Esophagus mucosa (tissue), 1 donor: Measurements from ENCODE around the gene ABCA4. TPM values are rescaled to one million over a fixed set of nuclear protein-coding genes. Genes with fewer than 3 reads are reported as not detected.
A peak's percentile ranks its signal among the peaks of the same experiment; 100 is the strongest.
"Not testable (repeated sequence)": the region's sequence is repeated elsewhere in the genome, so short reads cannot be mapped to it uniquely, and the experiment has no call there.

Experiments used
- ATAC-seq: fragments of 200-7000 bp; cut with Tn5 transposase; one replicate; pipeline ENCODE4 v1.9.1; 2020
- total RNA-seq: library from RNA; stranded (reverse); gene quantifications from one replicate; pipeline ENCODE4 v1.2.4, GENCODE V29; 2023
- donor health status: DM: yes; HTN: yes; CAD: no.

ABCA4 gene
- total RNA-seq, 1 donor from 2014 or later = 0.08 TPM

DNA sequence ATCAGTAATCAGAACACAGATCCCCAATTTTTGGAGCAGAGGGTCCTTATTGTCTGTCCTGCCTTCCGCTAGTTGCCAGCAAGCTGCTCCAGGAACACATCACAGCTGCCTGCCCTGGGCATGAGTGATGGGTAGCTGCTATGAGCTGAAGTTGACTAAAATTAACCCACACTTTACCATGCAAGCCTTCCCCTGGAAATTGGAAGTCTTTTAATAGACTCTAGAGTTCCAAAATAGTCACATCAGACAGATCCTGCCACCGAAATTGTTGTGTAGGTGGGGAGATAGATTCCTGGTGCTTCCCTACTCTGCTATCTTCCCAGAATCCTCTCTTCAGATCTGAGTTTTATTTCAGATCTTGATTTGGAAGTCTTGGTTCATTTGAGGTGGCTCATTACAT is 148.6 kb downstream of the ABCA4 start:
- no peak for ATAC-seq

DNA sequence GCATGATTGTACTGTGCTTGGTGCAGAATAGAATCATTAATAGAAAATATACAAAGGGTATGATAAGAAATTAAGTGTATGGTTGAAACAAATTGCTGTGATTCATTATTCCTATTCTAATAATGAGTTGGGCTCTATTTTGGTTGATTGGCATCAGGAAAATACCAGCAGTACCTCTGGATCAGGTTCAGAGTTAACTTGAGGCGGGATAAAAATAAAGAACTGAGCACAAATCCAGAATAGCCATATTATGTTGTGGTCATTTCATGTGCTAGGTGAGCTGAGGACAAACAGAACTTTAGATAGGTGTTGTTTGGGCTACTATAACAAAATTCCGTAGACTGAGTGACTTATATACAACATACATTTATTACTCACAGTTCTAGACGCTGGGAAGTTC is 151.1 kb downstream of the ABCA4 start:
- ATAC-seq = no peak

DNA sequence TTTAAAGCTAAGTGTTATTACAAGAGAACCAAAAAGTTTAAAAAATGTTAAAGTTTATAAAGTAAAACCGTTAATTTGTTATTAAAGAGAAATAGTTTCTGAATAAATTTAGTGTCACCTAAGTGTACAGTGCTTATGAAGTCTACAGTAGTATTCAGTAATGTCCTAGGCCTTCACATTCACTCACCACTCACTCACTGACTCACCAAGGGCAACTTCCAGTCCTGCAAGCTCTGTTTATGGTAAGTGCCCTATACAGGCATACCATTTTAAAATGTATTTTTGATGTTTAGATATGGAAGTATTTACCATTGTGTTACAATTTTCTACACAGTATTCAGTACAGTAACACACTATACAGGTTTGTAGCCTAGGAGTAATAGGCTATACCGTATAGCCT is 151.6 kb downstream of the ABCA4 start:
- no peak for ATAC-seq

DNA sequence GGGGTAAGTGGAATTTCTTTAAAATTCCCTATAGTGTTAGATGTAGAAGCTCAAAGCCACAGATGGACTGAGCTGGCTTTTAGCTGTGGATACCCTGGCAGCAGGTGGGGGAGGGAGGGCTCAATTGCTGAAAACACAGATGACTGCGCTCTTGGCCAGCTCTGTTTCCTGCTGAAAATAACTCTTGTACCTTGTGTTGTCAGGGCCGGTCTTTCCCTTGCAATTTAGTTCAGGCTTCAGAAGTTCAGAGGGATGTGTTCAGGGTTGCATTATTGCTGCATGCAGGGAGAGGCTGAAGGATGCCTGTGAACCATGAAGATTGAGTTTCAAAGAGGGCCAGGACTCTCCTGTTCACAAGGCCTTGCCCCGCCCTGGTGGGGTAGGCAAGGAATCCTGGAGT is 153.6 kb downstream of the ABCA4 start:
- ATAC-seq = no peak

DNA sequence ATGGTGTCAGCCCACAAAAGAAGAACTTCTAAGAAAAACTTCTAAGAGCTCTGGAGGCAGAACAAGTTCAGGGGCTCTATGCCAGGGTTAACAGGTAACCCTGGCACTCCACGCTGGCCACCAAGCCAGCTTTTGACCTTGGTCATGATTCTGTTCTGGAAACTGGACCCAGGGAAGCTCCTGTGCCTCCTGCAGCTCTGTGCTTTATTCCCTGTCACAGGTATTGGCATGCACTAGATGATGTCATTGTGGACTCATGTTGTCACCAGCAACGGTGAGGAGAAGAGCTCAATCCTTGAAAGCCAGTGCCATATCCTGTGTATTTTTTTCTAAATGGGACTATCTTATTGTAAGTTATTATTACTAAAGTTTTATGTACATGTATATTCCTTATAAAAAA is 155.1 kb downstream of the ABCA4 start:
- ATAC-seq = no peak

DNA sequence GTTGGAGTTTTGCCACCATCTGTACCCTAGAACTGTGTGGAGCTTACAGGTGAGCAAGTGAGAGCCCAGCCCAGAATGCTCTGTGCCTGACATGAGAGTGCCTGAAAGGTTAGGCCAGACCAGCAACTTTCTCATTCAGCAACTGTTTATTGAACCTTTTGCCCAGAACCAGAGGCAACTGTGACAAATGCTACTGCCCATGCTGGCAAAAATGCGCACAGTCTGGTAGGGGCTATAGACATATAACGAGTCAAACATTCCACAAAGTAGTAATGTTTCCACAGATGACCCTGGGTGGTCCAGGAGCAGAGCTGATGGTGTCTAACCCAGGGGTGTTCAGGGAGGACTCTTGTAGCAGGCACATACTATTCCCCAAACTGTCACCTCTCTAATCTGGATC is 155.7 kb downstream of the ABCA4 start:
- ATAC-seq = peak; percentile 26

DNA sequence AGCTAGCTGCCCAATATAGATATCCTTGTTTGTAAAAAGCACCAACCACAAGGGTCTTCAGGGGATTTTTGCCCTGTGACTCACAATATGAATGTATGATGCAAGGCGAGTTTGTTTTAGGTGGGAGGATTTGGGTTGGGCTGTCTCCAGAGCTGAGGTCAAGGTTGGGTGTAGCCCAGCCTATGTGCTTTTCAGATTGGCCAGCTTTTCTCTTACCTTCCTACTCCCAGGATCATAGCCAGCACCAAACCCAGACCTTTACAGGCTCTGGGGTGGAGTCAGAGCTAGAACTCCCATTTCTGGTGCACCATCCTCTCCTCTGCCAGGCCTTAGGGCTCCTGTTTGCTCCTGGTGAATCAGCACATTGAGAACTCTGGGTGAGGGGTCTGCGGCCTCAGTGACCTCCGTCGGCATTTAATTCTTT is 156.2 kb downstream of the ABCA4 start:
- ATAC-seq = peak; percentile 92

DNA sequence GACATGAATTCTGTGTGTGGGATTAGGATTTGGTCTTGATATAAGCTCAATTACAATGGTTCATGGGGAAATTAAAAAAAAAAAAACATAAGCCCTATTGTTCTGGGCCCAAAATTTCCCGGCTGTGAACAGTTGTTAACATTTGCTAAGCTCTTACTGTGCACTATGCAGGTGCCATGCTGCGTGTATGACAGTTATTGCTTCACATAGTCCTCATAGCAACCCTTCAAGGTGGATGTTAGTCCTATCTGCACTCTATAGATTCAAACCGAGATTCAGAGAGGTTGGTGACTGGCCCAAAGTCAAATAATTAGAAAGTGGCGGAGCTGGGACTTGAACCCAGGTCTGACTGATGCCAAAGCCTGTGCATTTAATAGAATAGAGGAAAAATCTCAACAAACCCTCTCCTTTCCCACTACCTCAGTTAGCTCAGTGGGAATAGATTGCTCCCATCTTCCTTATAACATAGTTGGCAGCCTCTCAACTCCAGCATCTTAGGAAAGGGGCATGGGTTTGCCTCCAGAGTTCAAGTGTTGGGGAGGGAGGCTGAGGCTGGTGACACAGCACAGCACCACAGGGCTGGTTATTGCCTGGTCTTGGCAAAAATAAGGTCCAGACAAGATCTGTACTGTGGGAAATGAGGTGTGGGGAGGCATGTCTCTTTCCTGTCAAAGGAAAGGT is 156.7 kb downstream of the ABCA4 start:
- peak; percentile 55 for ATAC-seq

DNA sequence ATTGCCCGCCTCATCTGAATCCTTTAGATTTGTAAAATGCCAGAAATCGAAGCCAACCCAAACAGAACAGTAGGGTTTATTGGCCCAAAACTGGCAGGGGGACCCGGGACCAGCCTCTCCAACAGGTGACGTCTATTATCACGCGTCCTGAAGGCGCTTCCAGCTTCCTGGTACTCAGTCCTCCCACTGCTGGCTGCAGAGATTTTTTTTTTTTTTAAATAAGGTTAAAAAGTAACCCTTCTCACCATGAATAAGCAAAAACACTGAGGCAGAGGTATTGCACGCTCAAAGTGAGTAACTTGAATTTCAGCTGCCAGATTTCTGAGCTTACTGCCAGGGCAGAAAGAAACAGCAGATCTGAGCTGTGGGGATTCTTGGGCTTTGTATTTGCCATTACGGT is 157.4 kb downstream of the ABCA4 start:
- ATAC-seq = no peak

DNA sequence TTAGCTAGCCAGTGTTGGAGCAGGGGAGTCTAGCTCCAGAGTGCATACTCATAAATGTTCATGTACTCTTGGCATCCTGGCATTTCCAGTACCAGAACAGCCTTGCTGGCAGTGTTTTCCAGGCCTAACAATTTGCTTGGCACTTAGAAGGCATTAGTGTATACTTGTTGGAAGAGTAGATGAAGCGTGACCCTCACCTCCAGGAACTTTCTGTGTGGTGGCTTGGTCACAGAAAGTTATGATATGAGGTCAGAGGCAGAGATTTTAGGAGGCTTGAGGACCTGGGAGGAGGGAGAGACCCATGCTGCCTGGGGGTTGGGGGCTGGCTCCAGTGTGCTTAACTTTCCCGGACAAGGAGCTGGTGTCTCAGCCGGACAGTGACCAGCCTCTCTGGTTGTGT is 159.0 kb downstream of the ABCA4 start:
- no peak for ATAC-seq

DNA sequence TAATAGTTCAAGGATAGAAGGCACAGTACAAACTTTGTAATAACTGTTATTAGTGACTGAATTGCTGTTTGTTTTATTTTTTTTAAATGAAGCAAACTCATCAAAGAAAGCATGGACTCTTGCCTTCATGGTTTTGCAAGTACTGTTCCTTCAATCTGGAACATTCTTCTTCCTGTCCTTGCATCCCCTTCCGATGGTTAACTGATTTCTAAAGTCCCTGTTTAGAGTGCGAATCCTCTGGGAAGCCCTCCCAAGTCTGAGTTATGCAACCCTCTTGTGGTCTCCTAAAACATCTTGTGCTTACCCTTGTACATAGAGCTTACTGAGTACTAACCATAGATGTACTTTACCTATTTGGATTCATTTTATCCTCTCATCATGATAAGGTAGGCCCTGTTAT is 159.5 kb downstream of the ABCA4 start:
- no peak for ATAC-seq

DNA sequence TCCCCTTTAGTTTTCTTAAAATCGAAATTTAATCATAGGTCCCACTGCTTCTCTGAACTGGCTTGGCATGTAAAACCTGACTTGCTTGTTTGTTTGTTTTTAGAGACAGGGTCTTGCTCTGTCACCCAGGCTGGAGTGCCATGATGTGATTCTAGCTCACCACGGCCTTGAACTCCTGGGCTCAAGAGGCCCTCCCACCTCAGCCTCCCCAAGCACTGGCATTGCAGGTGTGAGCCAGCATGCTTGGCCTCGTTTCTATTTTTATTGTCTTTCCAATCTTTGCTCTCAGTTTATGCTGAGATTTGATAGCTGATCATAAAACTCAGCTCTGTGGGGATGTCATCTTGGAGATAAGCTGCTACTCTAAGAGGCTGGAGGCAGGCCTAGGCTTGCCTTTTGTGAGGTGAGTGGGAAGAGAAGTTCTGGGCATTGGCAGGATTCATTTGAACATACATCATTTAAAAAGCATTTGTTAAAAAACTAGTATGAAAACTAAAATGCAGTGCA is 160.3 kb downstream of the ABCA4 start:
- no peak for ATAC-seq

DNA sequence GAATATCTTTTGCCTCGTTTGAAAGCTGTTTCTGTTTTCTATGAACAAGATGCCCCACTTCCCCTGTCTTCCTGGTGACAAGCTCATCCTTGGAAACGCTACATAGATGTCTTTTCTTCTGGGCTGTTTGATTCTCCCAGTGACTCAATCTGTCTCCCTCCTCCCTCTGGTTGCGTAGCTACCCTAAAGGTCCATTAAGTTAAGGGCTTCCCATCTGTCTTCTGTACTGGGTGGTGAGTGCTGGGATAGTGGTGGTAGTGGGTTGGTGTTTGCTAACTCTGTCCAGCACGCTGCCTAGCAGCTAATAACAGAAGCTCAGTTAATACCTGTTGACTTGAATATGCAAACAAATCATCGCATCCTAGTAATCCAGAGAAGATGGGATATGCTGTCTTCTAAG is 161.5 kb downstream of the ABCA4 start:
- no peak for ATAC-seq

DNA sequence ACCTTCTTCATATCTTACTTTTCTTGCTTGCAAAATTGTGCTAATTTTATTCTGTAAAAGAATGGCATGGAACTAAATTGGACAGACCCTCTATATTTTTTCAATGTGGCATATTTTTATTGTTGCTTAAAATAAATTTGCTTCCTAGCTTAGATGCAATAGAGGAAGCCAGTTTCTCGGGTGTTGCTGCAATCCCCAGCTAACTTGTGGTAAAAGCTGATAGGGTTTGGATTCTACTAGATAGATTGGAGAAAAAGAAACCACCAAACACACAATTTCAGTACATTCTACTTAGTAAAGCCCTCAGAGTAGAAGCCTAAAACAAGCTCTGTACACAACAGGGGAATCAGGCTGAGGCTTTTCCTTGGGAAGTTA is 162.2 kb downstream of the ABCA4 start:
- ATAC-seq = no peak

DNA sequence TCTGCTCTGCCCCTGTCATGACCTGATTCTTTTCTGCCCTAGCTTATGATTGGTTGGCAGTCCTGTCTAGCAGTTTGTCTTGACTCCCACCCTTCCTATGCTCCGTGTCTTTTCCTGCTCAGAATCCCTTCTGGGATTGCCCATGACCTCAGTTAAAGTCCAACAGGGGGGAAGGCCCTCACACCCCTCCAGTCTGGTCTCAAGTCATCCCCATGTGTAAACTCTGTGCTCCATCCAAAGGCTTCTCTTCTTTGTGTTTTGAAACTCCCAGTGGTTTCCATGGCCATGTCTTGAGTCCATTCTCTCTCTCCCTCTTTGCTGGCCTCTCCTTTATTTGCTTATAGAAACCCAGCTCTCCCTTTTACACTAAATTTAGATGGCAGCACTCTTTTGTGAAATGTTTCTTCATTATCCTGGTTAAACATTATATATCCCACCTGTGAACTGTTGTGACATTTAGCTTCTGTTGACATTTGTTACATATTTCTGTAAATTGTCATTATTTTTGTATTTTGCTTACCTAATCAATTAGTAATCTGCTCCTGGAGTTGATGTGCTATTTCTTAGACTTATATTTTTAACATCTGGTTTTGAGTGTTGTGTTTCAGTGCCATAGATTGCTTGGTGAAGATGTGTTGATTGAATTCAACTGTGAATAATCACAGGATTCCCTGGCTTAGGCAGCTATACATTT is 162.8 kb downstream of the ABCA4 start:
- no peak for ATAC-seq

DNA sequence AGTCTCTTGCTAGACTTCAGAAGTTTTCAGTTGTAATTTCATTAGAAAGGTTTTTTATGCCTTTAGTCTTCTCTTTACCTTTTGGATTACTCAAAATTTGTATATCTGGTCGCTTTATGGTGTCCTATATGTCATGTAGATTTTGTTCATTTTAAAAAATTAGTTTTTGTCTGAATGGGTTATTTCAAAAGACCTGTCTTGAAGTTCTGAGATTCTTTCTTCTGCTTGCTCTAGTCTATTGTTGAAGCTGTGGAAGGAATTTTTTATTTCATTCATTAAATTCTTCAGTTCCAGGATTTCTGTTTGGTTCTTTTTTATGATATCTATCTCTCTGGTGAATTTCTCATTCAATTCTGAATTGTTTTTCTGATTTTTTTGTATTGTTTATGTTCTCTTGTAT is 165.2 kb downstream of the ABCA4 start:
- no peak for ATAC-seq

DNA sequence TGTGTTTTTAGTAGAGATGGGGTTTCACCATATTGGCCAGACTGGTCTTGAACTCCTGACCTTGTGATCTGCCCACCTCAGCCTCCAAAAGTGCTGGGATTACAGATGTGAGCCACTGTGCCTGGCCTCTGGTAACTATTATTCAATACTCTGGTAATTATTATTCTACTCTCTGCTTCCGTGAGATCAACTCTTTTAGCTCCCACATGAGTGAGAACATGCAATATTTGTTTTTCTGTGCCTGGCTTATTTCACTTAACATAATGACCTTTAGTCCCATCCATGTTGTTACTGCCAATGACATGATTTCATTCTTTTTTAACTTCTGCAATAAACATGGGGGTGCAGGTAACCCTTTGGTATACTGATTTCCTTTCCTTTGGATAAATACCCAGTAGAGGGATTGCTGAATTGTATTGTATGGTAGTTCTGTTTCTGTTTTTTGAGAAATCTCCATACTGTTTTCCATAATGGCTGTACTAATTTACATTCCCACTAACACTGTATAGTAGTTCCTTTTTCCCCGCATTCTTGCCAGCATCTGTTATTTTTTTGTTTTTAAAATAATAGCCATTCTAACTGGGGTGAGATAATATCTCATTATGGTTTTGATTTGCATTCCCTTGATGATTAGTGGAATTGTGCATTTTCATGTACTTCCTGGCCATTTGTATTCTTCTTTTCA is 173.8 kb downstream of the ABCA4 start:
- ATAC-seq = not testable (repeated sequence)

Other genes starting within 250 kb of the ABCA4 start
- gene DNTTIP2, start 241.9 kb downstream of the ABCA4 start, total RNA-seq = 48.5 TPM
- gene GCLM, start 211.7 kb downstream of the ABCA4 start, total RNA-seq = 11.6 TPM
- 2.4 TPM for gene ARHGAP29, start 116.4 kb upstream of the ABCA4 start, total RNA-seq